ENCODE results near the gene SEPHS2. TPM values are rescaled to one million over a fixed set of nuclear protein-coding genes. Genes with fewer than 3 reads are reported as not detected.

Gene SEPHS2
- total and polyA plus RNA-seq, 2 of the 8 experiments (the other 6 are each of a cell fraction or from before 2014, with no cell fraction given): 28.2 to 61.8 TPM

DNA sequence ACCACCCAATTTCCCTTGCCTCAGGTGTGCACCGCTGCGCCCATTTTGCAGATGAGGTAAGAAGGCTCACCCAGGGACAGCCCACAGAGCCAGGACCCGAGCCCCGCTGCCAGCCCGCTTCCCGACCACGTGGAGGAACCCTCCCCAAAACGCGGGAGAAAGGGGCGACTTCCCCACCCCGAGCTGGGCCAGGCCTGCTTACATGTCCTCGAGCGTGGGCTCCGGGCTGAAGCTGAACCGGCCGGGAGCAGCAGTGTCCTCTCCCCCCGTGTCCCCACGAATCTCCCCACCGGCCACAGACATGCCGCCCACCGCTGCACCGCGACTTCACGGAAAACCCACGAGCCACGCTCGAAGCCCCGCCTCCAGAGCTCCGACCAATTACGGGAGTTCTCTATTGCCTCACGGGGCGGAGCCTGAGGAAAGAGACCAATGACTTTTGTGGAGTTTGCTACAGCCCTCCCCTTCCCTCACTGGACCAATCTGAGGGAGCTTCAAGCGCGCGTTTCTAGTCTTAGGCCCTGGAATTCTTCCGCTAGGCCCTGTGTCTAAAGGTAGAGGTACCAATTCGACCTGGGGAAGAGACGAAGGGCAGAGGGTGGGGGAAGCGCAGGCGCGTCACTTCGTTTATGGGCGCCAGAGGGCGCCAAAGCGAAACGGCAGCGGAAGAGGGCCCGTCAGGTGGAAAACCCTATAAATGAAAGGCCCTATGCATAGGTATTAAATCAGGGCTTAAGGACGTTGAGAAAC lies 15.8 kb downstream of the SEPHS2 start, which contains the start of gene DCTPP1 (continued):
- no peak for TF ChIP-seq BRCA1 (IDR thresholded peaks at IDR 0.05; ENCODE audit: low read depth, low read length)
- TF ChIP-seq NANOG (IDR thresholded peaks at IDR 0.05; ENCODE audit: insufficient read depth, low read depth, low read length, poor library complexity, severe bottlenecking): no peak
- TF ChIP-seq TEAD4 (IDR thresholded peaks at IDR 0.05; ENCODE audit: low read depth, low read length): peak; percentile 72
- no peak for TF ChIP-seq USF2 (IDR thresholded peaks at IDR 0.05; ENCODE audit: low read length)
- TF ChIP-seq BACH1 (IDR thresholded peaks at IDR 0.05; ENCODE audit: low read length): peak; percentile 86
- peak; percentile 76 for TF ChIP-seq TAF1 (IDR thresholded peaks at IDR 0.05; ENCODE audit: low read depth, low read length)
- TF ChIP-seq HDAC6 (IDR thresholded peaks at IDR 0.05; ENCODE audit: low read depth, low read length): no peak
- TF ChIP-seq, protein P1, sequence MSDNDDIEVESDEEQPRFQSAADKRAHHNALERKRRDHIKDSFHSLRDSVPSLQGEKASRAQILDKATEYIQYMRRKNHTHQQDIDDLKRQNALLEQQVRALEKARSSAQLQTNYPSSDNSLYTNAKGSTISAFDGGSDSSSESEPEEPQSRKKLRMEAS (IDR thresholded peaks at IDR 0.05): peak; percentile 92
- TF ChIP-seq JUND (IDR thresholded peaks at IDR 0.05; ENCODE audit: low read length): peak; percentile 32; the same call in 1 of the 2 replicates
- TF ChIP-seq PHF8 (conservative IDR thresholded peaks at IDR 0.05; ENCODE audit: low read depth, low read length): peak; percentile 70; the same call in 1 of the 2 replicates
- peak in 1 of 2 experiments; percentile 26; a peak in 1 of 4 replicates for TF ChIP-seq SIN3A (conservative IDR thresholded peaks at IDR 0.05 in 1 of 2, IDR thresholded peaks at IDR 0.05 in 1 of 2; ENCODE audit: low read depth in 1 of 2, low read length in 2 of 2)
- TF ChIP-seq TAF7 (optimal IDR thresholded peaks at IDR 0.05; ENCODE audit: borderline replicate concordance, low read depth, low read length): no peak
- no peak; the same call in 1 of the 2 replicates for TF ChIP-seq GABPA (IDR thresholded peaks at IDR 0.05; ENCODE audit: borderline replicate concordance, insufficient read depth, low read length)
- TF ChIP-seq JUN (IDR thresholded peaks at IDR 0.05; ENCODE audit: low read depth, low read length): no peak
- TF ChIP-seq SP4 (IDR thresholded peaks at IDR 0.05; ENCODE audit: low read length): no peak; the same call in 1 of the 2 replicates
- TF ChIP-seq CHD2 (IDR thresholded peaks at IDR 0.05; ENCODE audit: low read length): peak; percentile 64
- peak; percentile 82; the same call in 1 of the 2 replicates for TF ChIP-seq CEBPB (IDR thresholded peaks at IDR 0.05; ENCODE audit: low read depth, low read length)
- TF ChIP-seq SRF (IDR thresholded peaks at IDR 0.05; ENCODE audit: low read depth, low read length): no peak
- TF ChIP-seq TBP (IDR thresholded peaks at IDR 0.05; ENCODE audit: low read depth, low read length): peak; percentile 65
